Measurements from ENCODE around the gene PRELP.

PRELP gene

DNA sequence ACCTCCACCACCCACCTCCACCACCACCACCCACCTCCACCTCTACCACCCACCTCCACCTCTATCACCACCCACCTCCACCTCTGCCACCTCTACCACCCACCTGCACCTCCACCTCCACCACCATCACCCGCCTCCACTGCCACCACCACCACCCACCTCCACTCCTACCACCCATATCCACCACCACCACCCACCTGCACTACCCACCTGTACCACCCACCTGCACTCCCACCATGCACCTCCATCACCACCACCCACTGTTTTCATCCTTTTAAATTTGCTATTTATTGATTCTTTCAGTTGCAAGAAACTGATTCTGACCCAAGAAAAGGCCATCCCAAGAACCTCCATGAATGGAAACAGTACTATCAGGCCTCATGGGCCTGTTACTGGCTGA, 24.7 kb downstream of the PRELP start:
- TF ChIP-seq Cebpa-rat (IDR thresholded peaks at IDR 0.05), result no peak
- H3K36me3 ChIP-seq, result no peaks in the 10 kb centered on the region
- no peaks in the 10 kb centered on the region for H4K20me1 ChIP-seq
- no peaks in the 10 kb centered on the region for H3K9me3 ChIP-seq
- H3K9ac ChIP-seq, result no peak overlapping the region
- no peak overlapping the region for H3K27ac ChIP-seq
- no peaks in the 10 kb centered on the region for H3K27me3 ChIP-seq
- H3K4me3 ChIP-seq, result no peak overlapping the region
- no peak overlapping the region for H3K4me2 ChIP-seq
- H3K4me1 ChIP-seq, result no peaks in the 10 kb centered on the region

GRCh38 chr1:203503836-203504235, 28.2 kb downstream of the PRELP start:
- Histone ChIP-seq H3K27me3 (no peaks in the 10 kb centered on the region), H3K27ac (no peak overlapping the region), H3K4me1 (no peaks in the 10 kb centered on the region), H3K9me3 (no peaks in the 10 kb centered on the region), H3K36me3 (no peaks in the 10 kb centered on the region), H3K9ac (no peak overlapping the region), H3K4me2 (no peak overlapping the region), H3K4me3 (no peak overlapping the region), H4K20me1 (no peaks in the 10 kb centered on the region)
- TF ChIP-seq Cebpa-rat (IDR thresholded peaks at IDR 0.05), result no peak

GRCh38 chr1:203504400-203505250, 29.0 kb downstream of the PRELP start:
- no peaks in the 10 kb centered on the region for H3K4me1 ChIP-seq
- TF ChIP-seq Cebpa-rat (IDR thresholded peaks at IDR 0.05), result no peak
- H3K27me3 ChIP-seq, result no peaks in the 10 kb centered on the region
- no peaks in the 10 kb centered on the region for H3K36me3 ChIP-seq
- H3K27ac ChIP-seq, result no peak overlapping the region
- H3K4me2 ChIP-seq, result no peak overlapping the region
- no peak overlapping the region for H3K4me3 ChIP-seq
- H3K9ac ChIP-seq, result no peak overlapping the region
- H4K20me1 ChIP-seq, result no peaks in the 10 kb centered on the region
- no peaks in the 10 kb centered on the region for H3K9me3 ChIP-seq

GRCh38 chr1:203505526-203506204, 30.1 kb downstream of the PRELP start:
- H3K4me3 ChIP-seq, result no peak overlapping the region
- no peaks in the 10 kb centered on the region for H3K27me3 ChIP-seq
- no peaks in the 10 kb centered on the region for H3K36me3 ChIP-seq
- no peaks in the 10 kb centered on the region for H3K4me1 ChIP-seq
- no peaks in the 10 kb centered on the region for H3K9me3 ChIP-seq
- H3K9ac ChIP-seq, result no peak overlapping the region
- H3K27ac ChIP-seq, result no peak overlapping the region
- no peak for TF ChIP-seq Cebpa-rat (IDR thresholded peaks at IDR 0.05)
- H3K4me2 ChIP-seq, result no peak overlapping the region
- no peaks in the 10 kb centered on the region for H4K20me1 ChIP-seq

DNA sequence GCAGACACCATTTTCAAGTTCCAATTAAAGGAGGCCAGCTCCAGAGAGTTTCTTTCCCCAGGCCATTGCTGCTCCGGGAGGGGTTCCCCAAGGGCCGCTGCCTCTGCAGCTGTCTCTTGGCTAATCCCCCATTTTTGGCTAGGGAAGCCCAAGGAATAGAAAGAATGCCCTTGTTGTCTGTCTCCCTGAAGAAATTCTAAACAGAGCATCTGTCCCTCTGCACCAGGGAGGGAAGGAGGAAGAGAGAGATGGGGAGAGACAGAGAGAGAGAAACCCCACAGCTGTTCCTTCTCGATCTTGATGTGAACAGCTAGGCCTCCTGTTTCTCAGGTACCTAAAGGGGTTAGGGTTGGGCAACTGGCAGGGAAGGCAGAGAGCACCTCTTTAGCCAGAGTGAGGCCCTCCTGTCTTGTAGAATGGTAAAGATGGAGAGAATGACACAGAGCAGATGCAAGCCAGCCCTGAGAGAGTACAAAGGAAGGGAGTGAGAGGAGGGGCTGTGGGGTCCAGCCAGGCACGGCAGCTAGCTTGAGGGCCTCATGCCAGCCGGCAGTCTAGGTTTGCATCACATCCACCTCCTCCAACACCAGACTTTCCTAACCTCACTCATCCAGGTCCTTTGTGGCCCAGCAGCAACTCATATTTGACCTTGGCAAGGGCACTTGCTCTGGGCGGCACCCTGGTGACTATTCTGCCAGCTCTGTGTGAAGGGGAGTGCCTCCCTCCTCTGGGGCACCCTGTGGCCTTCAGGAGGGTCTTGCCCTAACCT, 31.4 kb downstream of the PRELP start:
- H3K9ac ChIP-seq, result no peak overlapping the region
- H3K36me3 ChIP-seq, result no peaks in the 10 kb centered on the region
- no peak for TF ChIP-seq Cebpa-rat (IDR thresholded peaks at IDR 0.05)
- H3K4me3 ChIP-seq, result no peak overlapping the region
- H3K4me1 ChIP-seq, result no peaks in the 10 kb centered on the region
- H3K27ac ChIP-seq, result no peak overlapping the region
- H3K9me3 ChIP-seq, result no peaks in the 10 kb centered on the region
- no peaks in the 10 kb centered on the region for H3K27me3 ChIP-seq
- H4K20me1 ChIP-seq, result no peaks in the 10 kb centered on the region
- H3K4me2 ChIP-seq, result no peak overlapping the region

GRCh38 chr1:203507759-203508158, 32.2 kb downstream of the PRELP start:
- Histone ChIP-seq H3K36me3 (no peaks in the 10 kb centered on the region), H3K4me1 (peaks cover 3% of the 10 kb centered on the region; the same call in 1 of the 2 replicates), H3K4me3 (no peak overlapping the region), H3K4me2 (no peak overlapping the region), H3K27ac (no peak overlapping the region), H3K27me3 (no peaks in the 10 kb centered on the region), H4K20me1 (no peaks in the 10 kb centered on the region), H3K9ac (no peak overlapping the region), H3K9me3 (no peaks in the 10 kb centered on the region)
- no peak for TF ChIP-seq Cebpa-rat (IDR thresholded peaks at IDR 0.05)

DNA sequence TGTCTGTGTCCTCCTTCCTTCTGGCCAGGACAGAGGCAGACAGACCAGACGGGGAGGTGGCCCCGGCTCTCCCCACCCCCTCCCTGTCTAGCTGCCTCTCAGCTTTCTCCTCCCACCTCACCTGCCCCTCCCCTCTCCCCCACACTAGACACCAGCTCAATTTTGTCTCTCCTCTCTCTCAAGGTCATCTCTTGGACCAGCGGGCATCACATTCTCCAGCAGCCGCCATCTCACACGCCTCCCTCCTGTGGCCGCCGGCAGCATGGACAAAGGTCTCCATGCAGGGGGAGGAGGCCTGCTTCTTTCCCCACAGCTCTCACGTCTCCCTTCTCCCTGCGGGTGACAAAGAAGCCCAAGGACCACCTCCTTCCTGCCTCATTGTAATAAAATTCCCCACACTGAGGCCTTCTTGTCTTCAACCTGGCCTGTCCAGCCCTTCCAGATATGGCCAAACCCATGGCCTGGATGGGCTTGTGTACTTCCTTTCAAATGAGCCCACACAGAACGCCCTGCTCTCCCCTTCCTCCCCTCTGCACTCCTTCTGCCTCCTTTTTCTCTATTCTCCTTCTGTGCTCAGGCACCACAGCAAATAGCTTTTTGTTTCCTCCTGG, 33.0 kb downstream of the PRELP start:
- no peak overlapping the region for H3K9ac ChIP-seq
- H3K36me3 ChIP-seq, result no peaks in the 10 kb centered on the region
- no peak overlapping the region for H3K4me3 ChIP-seq
- H3K4me1 ChIP-seq, result peaks cover 11% of the 10 kb centered on the region; the same call in 1 of the 2 replicates
- H3K4me2 ChIP-seq, result no peak overlapping the region
- H3K9me3 ChIP-seq, result no peaks in the 10 kb centered on the region
- H4K20me1 ChIP-seq, result no peaks in the 10 kb centered on the region
- no peak overlapping the region for H3K27ac ChIP-seq
- no peak for TF ChIP-seq Cebpa-rat (IDR thresholded peaks at IDR 0.05)
- H3K27me3 ChIP-seq, result no peaks in the 10 kb centered on the region

DNA sequence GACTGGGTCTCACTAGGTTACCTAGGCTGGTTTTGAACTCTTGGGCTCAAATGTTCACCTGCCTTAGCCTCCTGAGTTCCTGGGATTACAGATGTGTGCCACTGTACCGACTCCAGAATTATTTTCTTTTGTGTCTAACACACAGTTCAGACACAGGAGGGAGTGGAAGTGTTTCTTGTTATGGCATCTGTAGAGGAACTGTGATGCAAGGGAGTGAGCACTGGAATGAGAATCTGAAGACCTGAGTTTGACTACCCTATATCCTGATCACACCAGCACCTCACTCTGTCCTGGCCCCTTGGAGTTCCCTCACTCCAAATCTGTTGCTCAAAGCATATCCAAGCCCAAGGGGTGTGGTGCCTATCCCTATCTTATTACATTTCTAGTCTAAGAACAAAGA, 33.5 kb downstream of the PRELP start:
- H3K4me1 ChIP-seq, result peaks cover 11% of the 10 kb centered on the region; the same call in 1 of the 2 replicates
- no peaks in the 10 kb centered on the region for H3K36me3 ChIP-seq
- H3K27me3 ChIP-seq, result no peaks in the 10 kb centered on the region
- no peaks in the 10 kb centered on the region for H4K20me1 ChIP-seq
- no peak overlapping the region for H3K4me3 ChIP-seq
- H3K4me2 ChIP-seq, result no peak overlapping the region
- no peak overlapping the region for H3K9ac ChIP-seq
- no peak overlapping the region for H3K27ac ChIP-seq
- no peak for TF ChIP-seq Cebpa-rat (IDR thresholded peaks at IDR 0.05)
- no peaks in the 10 kb centered on the region for H3K9me3 ChIP-seq

DNA sequence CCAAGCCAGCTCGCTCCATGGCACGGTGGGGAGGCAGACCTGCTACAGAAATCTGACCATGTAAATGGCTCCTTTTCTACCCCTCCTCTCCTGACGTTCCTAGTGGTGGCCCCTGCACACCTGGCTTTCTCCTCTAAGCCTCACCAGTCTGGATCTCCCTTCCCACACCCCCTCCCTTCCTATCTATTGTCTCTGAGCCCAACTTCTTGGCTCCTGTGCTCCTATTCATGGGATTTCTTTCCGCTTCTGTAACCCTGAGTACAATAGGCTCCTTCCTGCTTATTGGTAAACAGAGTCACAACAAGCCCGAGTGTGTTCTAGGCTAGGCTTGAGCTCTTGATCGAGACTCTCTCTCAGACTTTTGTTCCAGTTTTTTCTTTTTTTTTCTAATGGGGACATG, 35.9 kb downstream of the PRELP start:
- Histone ChIP-seq H3K9me3 (no peaks in the 10 kb centered on the region), H3K4me1 (peaks cover 11% of the 10 kb centered on the region; the same call in 1 of the 2 replicates), H3K9ac (no peak overlapping the region), H3K4me2 (no peak overlapping the region), H3K4me3 (no peak overlapping the region), H3K27me3 (no peaks in the 10 kb centered on the region), H4K20me1 (no peaks in the 10 kb centered on the region), H3K27ac (no peak overlapping the region), H3K36me3 (no peaks in the 10 kb centered on the region)
- TF ChIP-seq Cebpa-rat (IDR thresholded peaks at IDR 0.05), result no peak

Data from BLaER1 (cell line).